Liver (tissue), 3 donors: ENCODE results near the gene COL10A1.

Experiments
- ATF3 ChIP-seq: IDR thresholded peaks from 2 replicates; pipeline ENCODE4 v1.6.1; 2016; ENCODE audit warnings: antibody characterized with exemption
- CTCF ChIP-seq: fragments of 150-350 bp; IDR thresholded peaks from 2 replicates; pipeline ENCODE4 v1.5.1; 2017; ENCODE audit warnings: improper control_type of control experiment, low read depth, low read length; ENCODE audit not compliant: missing input control
- GABPA ChIP-seq, 2 donors: IDR thresholded peaks in 1 of 2; conservative IDR thresholded peaks in 1 of 2; 2 replicates each; pipeline ENCODE4 v1.6.1; 2016; ENCODE audit warnings: antibody characterized with exemption in 2 of 2, mild to moderate bottlenecking in 1 of 2, moderate library complexity in 1 of 2
- TF ChIP-seq, protein P1 (sequence below): IDR thresholded peaks from 2 replicates; pipeline ENCODE4 v1.6.1; 2016; ENCODE audit warnings: antibody characterized with exemption, mild to moderate bottlenecking
- donor health status: healthy.
- donor health status: healthy.

DNA sequence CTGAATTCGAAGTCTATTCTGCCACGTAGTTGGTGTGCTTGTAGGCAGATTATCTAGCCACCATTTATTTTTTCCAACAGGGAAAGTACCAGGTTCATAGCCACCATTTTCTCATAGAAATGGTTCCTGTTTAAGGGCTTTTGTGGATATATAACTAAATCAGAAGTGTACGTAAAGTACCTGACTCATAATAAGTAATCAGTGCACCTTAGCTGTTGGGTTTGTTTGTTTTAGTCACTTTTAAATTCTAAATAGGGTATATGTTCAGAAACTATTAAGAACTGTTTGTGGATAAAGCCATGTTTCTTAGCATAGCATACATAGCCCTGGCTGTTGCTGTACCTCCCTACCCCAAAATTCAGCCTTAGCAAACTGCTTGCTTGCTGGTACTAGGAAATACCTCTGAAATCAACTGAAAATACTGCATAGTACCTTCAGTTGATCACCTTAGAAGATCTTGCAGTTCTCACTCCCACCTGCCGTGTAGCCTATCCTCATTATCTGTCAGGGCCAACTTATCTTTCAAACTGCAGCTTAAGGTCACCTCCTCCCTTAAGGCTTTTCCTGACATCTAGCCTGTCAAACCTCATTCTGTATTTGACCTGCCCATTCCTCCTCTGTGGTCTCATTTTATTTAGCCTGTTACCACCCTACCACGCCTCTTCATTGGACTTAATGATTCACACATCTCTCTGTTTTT, 44.6 kb upstream of the COL10A1 start:
- TF ChIP-seq ATF3 (no peak), CTCF (no peak), GABPA (IDR thresholded peaks at IDR 0.05 in 1 of 2, conservative IDR thresholded peaks at IDR 0.05 in 1 of 2) (no peak)
- TF ChIP-seq, protein P1, sequence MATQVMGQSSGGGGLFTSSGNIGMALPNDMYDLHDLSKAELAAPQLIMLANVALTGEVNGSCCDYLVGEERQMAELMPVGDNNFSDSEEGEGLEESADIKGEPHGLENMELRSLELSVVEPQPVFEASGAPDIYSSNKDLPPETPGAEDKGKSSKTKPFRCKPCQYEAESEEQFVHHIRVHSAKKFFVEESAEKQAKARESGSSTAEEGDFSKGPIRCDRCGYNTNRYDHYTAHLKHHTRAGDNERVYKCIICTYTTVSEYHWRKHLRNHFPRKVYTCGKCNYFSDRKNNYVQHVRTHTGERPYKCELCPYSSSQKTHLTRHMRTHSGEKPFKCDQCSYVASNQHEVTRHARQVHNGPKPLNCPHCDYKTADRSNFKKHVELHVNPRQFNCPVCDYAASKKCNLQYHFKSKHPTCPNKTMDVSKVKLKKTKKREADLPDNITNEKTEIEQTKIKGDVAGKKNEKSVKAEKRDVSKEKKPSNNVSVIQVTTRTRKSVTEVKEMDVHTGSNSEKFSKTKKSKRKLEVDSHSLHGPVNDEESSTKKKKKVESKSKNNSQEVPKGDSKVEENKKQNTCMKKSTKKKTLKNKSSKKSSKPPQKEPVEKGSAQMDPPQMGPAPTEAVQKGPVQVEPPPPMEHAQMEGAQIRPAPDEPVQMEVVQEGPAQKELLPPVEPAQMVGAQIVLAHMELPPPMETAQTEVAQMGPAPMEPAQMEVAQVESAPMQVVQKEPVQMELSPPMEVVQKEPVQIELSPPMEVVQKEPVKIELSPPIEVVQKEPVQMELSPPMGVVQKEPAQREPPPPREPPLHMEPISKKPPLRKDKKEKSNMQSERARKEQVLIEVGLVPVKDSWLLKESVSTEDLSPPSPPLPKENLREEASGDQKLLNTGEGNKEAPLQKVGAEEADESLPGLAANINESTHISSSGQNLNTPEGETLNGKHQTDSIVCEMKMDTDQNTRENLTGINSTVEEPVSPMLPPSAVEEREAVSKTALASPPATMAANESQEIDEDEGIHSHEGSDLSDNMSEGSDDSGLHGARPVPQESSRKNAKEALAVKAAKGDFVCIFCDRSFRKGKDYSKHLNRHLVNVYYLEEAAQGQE = no peak
